CD8-positive, alpha-beta memory T cell (primary cell): ENCODE measurements around the gene PCGF1. TPM values are rescaled to one million over a fixed set of nuclear protein-coding genes. Genes with fewer than 3 reads are reported as not detected.

Source experiments
- CTCF ChIA-PET: fragments of 350-600 bp; sonication (Branson Sonifier 250); formaldehyde crosslinking; loops from one replicate; lab custom pipeline; 2021; ENCODE audit warnings: antibody characterized with exemption; lab: Charles Lee
- POLR2A ChIA-PET: fragments of 350-600 bp; sonication (Branson Sonifier 250); formaldehyde crosslinking; loops from one replicate; lab custom pipeline; 2021; ENCODE audit warnings: antibody characterized with exemption; lab: Charles Lee
- DNase-seq, 5 donors: peaks; one replicate each; pipeline versions ENCODE4 v3.0.0 to v3.0.0-alpha.2; 2020 to 2022; ENCODE audit warnings: mixed read lengths in 1 of 5
- H3K27ac ChIP-seq: one replicate; pipeline ENCODE4 v1.7.0; 2013; ENCODE audit warnings: low read depth, mild to moderate bottlenecking, low read length, moderate library complexity
- H3K27me3 ChIP-seq: 2 replicates; pipeline ENCODE4 v1.7.0; 2013; ENCODE audit warnings: low read length, mild to moderate bottlenecking; ENCODE audit not compliant: insufficient read depth, poor library complexity, severe bottlenecking
- H3K36me3 ChIP-seq: 2 replicates; pipeline ENCODE4 v1.7.0; 2013; ENCODE audit warnings: mild to moderate bottlenecking, low read length, moderate library complexity; ENCODE audit not compliant: insufficient read depth
- H3K4me1 ChIP-seq: 2 replicates; pipeline ENCODE4 v1.7.0; 2013; ENCODE audit warnings: mild to moderate bottlenecking, low read length, moderate library complexity; ENCODE audit not compliant: insufficient read depth
- H3K4me3 ChIP-seq: 2 replicates; pipeline ENCODE4 v1.7.0; 2013; ENCODE audit warnings: mild to moderate bottlenecking, low read length
- H3K9me3 ChIP-seq: 2 replicates; pipeline ENCODE4 v1.7.0; 2013; ENCODE audit warnings: mild to moderate bottlenecking, low read length
- H3K27ac Mint-ChIP-seq, 8 donors: one replicate each; pipeline ENCODE4 v1.8.0; 2020 to 2021; ENCODE audit warnings: mixed read lengths in 8 of 8, mild to moderate bottlenecking in 6 of 8, inconsistent platforms in 3 of 8, moderate library complexity in 3 of 8
- H3K27me3 Mint-ChIP-seq, 2 donors: one replicate each; pipeline ENCODE4 v1.8.0; 2020 to 2021; ENCODE audit warnings: mixed read lengths in 2 of 2, mild to moderate bottlenecking in 1 of 2, moderate library complexity in 1 of 2
- H3K36me3 Mint-ChIP-seq, 3 donors: one replicate each; pipeline ENCODE4 v1.8.0; 2020 to 2021; ENCODE audit warnings: mixed read lengths in 3 of 3, inconsistent platforms in 1 of 3, mild to moderate bottlenecking in 1 of 3
- H3K4me1 Mint-ChIP-seq, 3 donors: one replicate each; pipeline ENCODE4 v1.8.0; 2020 to 2021; ENCODE audit warnings: mixed read lengths in 3 of 3, inconsistent platforms in 1 of 3, mild to moderate bottlenecking in 1 of 3
- H3K4me3 Mint-ChIP-seq, 7 donors: one replicate each; pipeline ENCODE4 v1.8.0; 2020 to 2021; ENCODE audit warnings: mixed read lengths in 7 of 7, mild to moderate bottlenecking in 6 of 7, moderate library complexity in 4 of 7, inconsistent platforms in 2 of 7
- H3K9me3 Mint-ChIP-seq, 5 donors: one replicate each; pipeline ENCODE4 v1.8.0; 2020 to 2022; ENCODE audit warnings: mixed read lengths in 5 of 5, mild to moderate bottlenecking in 3 of 5, moderate library complexity in 2 of 5, inconsistent platforms in 1 of 5
- polyA plus RNA-seq: library from polyadenylated mRNA; unstranded; fragments of 300-500 nt; fragmentation: Illumina TruSeq; gene quantifications from one replicate; pipeline ENCODE4 v1.2.3, GENCODE V29; 2021
- total RNA-seq, 2 experiments: library from RNA; stranded (reverse); gene quantifications; one replicate each; pipeline ENCODE4 v1.2.3, GENCODE V29; 2021

The PCGF1 gene
- total and polyA plus RNA-seq, 3 experiments from 2014 or later: 17.2 to 38.7 (median 29.6) TPM

GRCh38 chr2:74534411-74534810 lies 26.9 kb upstream of the PCGF1 start:
- POLR2A ChIA-PET: no interaction called here
- peak overlapping the region in 1 of 7 donors; percentile 29 for H3K4me3 Mint-ChIP-seq
- Histone ChIP-seq H3K9me3 (no peaks in the 10 kb centered on the region), H3K27ac (no peak overlapping the region), H3K27me3 (peaks cover 4% of the 10 kb centered on the region), H3K36me3 (peaks cover 9% of the 10 kb centered on the region), H3K4me1 (peaks cover 16% of the 10 kb centered on the region), H3K4me3 (no peak overlapping the region)
- peaks cover 0 to 26% (median 0%) of the 10 kb centered on the region in 3 donors for H3K36me3 Mint-ChIP-seq
- DNase-seq: no peak
- peaks cover 18 to 20% (median 20%) of the 10 kb centered on the region in 3 donors for H3K4me1 Mint-ChIP-seq
- H3K27ac Mint-ChIP-seq: peak overlapping the region in 1 of 8 donors; percentile 66
- H3K9me3 Mint-ChIP-seq: no peaks in the 10 kb centered on the region
- CTCF ChIA-PET: no interaction called here
- peaks cover 4 to 25% of the 10 kb centered on the region in 2 donors for H3K27me3 Mint-ChIP-seq

DNA sequence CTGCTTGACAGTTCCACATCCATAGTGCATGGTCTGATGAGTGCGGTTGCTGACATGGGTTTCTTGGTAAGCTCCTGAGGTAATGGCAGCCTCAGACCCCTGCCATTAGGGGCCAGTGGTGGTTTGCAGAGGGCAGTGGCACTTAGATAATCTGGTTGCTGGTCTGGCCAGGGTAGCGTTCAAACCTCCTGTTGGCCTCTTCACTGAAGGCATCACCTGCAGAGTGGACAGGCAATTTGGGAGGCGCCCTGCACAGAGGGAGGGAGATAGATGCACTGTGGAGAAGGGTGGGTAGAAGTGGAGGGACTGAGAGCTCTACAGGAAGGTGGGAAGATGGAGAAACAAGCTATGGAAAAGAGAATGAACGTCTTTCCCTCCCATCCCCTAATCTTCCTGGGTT lies 26.0 kb upstream of the PCGF1 start:
- Mint-ChIP-seq H3K27me3 (peaks cover 0 to 16% of the 10 kb centered on the region in 2 donors), H3K4me3 (no peak overlapping the region), H3K27ac (peak overlapping the region in 1 of 8 donors; percentile 21), H3K36me3 (peaks cover 0 to 33% (median 0%) of the 10 kb centered on the region in 3 donors), H3K4me1 (peaks cover 23 to 28% (median 27%) of the 10 kb centered on the region in 3 donors), H3K9me3 (no peaks in the 10 kb centered on the region)
- H3K4me1 ChIP-seq: peaks cover 24% of the 10 kb centered on the region
- no peak for DNase-seq
- H3K27ac ChIP-seq: no peak overlapping the region
- H3K9me3 ChIP-seq: no peaks in the 10 kb centered on the region
- peaks cover 9% of the 10 kb centered on the region for H3K36me3 ChIP-seq
- ChIA-PET POLR2A (no interaction called here), CTCF (interaction anchor here (5.1 kb wide), 1 partner anchor 50 kb away, joined by 42 read pairs; the partner anchor contains the start of genes CCDC142 and TTC31)
- H3K4me3 ChIP-seq: no peak overlapping the region
- H3K27me3 ChIP-seq: peaks cover 4% of the 10 kb centered on the region

GRCh38 chr2:74532222-74532621 lies 24.7 kb upstream of the PCGF1 start:
- Mint-ChIP-seq H3K4me1 (peaks cover 30 to 40% (median 38%) of the 10 kb centered on the region in 3 donors), H3K27ac (peak overlapping the region in 7 of 8 donors; percentile 34 to 96 (median 70)), H3K9me3 (no peaks in the 10 kb centered on the region), H3K4me3 (peak overlapping the region; percentile 2 to 78 (median 53)), H3K27me3 (peaks cover 0 to 3% of the 10 kb centered on the region in 2 donors), H3K36me3 (peaks cover 3 to 46% (median 5%) of the 10 kb centered on the region in 3 donors)
- peak in 1 of 5 donors; percentile 36 for DNase-seq
- peaks cover 13% of the 10 kb centered on the region for H3K36me3 ChIP-seq
- peaks cover 28% of the 10 kb centered on the region for H3K4me1 ChIP-seq
- POLR2A ChIA-PET: interaction anchor here (0.8 to 1.7 kb wide), 3 partner anchors 49 to 78 kb away, joined by 3 to 5 read pairs (median 3); partner anchors contain the start of gene CCDC142
- no peak overlapping the region for H3K4me3 ChIP-seq
- H3K27ac ChIP-seq: no peak overlapping the region
- peaks cover 4% of the 10 kb centered on the region for H3K27me3 ChIP-seq
- CTCF ChIA-PET: interaction anchor here (0.9 to 5.1 kb wide), 15 partner anchors 19 to 282 kb away, joined by 3 to 42 read pairs (median 4); partner anchors contain the start of genes C2orf81, CCDC142, INO80B and MRPL53
- H3K9me3 ChIP-seq: no peaks in the 10 kb centered on the region

GRCh38 chr2:74531666-74532065 lies 24.2 kb upstream of the PCGF1 start:
- Histone ChIP-seq H3K4me3 (no peak overlapping the region), H3K27ac (no peak overlapping the region), H3K9me3 (no peaks in the 10 kb centered on the region), H3K4me1 (peaks cover 28% of the 10 kb centered on the region), H3K36me3 (peaks cover 18% of the 10 kb centered on the region), H3K27me3 (no peaks in the 10 kb centered on the region)
- Mint-ChIP-seq H3K27ac (peak overlapping the region in 6 of 8 donors; percentile 34 to 96 (median 78)), H3K4me3 (peak overlapping the region in 5 of 7 donors; percentile 26 to 95 (median 64)), H3K9me3 (no peaks in the 10 kb centered on the region), H3K36me3 (peaks cover 8 to 51% (median 10%) of the 10 kb centered on the region in 3 donors), H3K27me3 (peaks cover 0 to 2% of the 10 kb centered on the region in 2 donors), H3K4me1 (peaks cover 30 to 40% (median 38%) of the 10 kb centered on the region in 3 donors)
- ChIA-PET CTCF (interaction anchor here (0.8 to 5.1 kb wide), 16 partner anchors 20 to 282 kb away, joined by 3 to 42 read pairs (median 4); partner anchors contain the start of genes C2orf81, CCDC142, INO80B and MRPL53), POLR2A (interaction anchor here (0.8 to 1.7 kb wide), 4 partner anchors 48 to 77 kb away, joined by 3 to 5 read pairs (median 4); partner anchors contain the start of genes CCDC142 and WBP1)
- no peak for DNase-seq

DNA sequence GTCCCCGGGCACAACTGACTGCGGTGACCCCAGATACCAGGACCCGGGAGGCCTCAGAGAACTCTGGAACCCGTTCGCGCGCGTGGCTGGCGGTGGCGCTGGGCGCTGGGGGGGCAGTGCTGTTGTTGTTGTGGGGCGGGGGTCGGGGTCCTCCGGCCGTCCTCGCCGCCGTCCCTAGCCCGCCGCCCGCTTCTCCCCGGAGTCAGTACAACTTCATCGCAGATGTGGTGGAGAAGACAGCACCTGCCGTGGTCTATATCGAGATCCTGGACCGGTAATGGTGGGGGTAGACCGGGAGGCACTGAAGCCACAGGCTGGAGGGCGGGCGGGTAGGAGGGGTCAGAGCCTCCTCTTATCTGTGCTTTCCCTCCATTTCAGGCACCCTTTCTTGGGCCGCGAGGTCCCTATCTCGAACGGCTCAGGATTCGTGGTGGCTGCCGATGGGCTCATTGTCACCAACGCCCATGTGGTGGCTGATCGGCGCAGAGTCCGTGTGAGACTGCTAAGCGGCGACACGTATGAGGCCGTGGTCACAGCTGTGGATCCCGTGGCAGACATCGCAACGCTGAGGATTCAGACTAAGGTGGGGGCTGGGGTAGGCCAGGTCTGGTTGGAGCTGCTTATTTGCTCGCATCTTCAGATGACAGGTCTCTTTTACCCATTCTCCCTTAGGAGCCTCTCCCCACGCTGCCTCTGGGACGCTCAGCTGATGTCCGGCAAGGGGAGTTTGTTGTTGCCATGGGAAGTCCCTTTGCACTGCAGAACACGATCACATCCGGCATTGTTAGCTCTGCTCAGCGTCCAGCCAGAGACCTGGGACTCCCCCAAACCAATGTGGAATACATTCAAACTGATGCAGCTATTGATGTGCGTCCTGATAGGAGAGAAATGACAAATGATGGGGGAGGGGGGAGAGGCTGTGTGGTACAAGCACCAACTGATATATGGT lies 23.0 kb upstream of the PCGF1 start:
- Mint-ChIP-seq H3K9me3 (no peaks in the 10 kb centered on the region), H3K27me3 (peaks cover 0 to 2% of the 10 kb centered on the region in 2 donors), H3K4me1 (peaks cover 32 to 44% (median 38%) of the 10 kb centered on the region in 3 donors), H3K36me3 (peaks cover 15 to 60% (median 15%) of the 10 kb centered on the region in 3 donors), H3K27ac (peak overlapping the region; percentile 51 to 98 (median 90)), H3K4me3 (peak overlapping the region; percentile 87 to 97 (median 95))
- H3K9me3 ChIP-seq: no peaks in the 10 kb centered on the region
- ChIA-PET POLR2A (interaction anchor here (0.6 to 1.9 kb wide), 10 partner anchors 8 to 352 kb away, joined by 3 to 12 read pairs (median 5); partner anchors contain the start of genes CCDC142, MOB1A, PCGF1 and TTC31), CTCF (interaction anchor here (0.8 to 5.1 kb wide), 7 partner anchors 9 to 352 kb away, joined by 3 to 42 read pairs (median 5); partner anchors contain the start of genes CCDC142, INO80B, MOB1A and PCGF1)
- H3K27ac ChIP-seq: peak overlapping the region; percentile 86
- H3K4me3 ChIP-seq: peak overlapping the region; percentile 94
- DNase-seq: peak; percentile 41 to 79 (median 58)
- H3K27me3 ChIP-seq: no peaks in the 10 kb centered on the region
- peaks cover 28% of the 10 kb centered on the region for H3K4me1 ChIP-seq
- H3K36me3 ChIP-seq: peaks cover 22% of the 10 kb centered on the region

GRCh38 chr2:74529357-74530238 lies 22.1 kb upstream of the PCGF1 start, which contains the start of the genes AUP1 and HTRA2:
Gene AUP1 (minus strand): TSS chr2:74529706. CDS start chr2:74529629, 77 bp downstream.
Gene HTRA2 (plus strand): TSS chr2:74529933. CDS start chr2:74530007, 74 bp downstream.
- H3K4me1 Mint-ChIP-seq: peaks cover 32 to 44% (median 38%) of the 10 kb centered on the region in 3 donors
- CTCF ChIA-PET: interaction anchor here (0.8 to 5.1 kb wide), 8 partner anchors 10 to 351 kb away, joined by 3 to 42 read pairs (median 4); partner anchors contain the start of genes CCDC142, MOB1A and TTC31
- Histone ChIP-seq H3K27ac (peak within 1 kb of the TSS; percentile 86), H3K4me1 (peaks cover 28% of the 10 kb centered on the region), H3K4me3 (peak within 1 kb of the TSS; percentile 94), H3K9me3 (no peaks in the 10 kb centered on the region), H3K36me3 (peaks cover 22% of the 10 kb centered on the region), H3K27me3 (no peaks in the 10 kb centered on the region)
- no peaks in the 10 kb centered on the region for H3K9me3 Mint-ChIP-seq
- POLR2A ChIA-PET: interaction anchor here (0.6 to 1.9 kb wide), 10 partner anchors 17 to 351 kb away, joined by 3 to 12 read pairs (median 4); partner anchors contain the start of genes CCDC142, MOB1A, PCGF1 and TTC31
- H3K27me3 Mint-ChIP-seq: peaks cover 0 to 2% of the 10 kb centered on the region in 2 donors
- DNase-seq: peak; percentile 79 to 89 (median 84)
- H3K27ac Mint-ChIP-seq: peak within 1 kb of the TSS; percentile 51 to 98 (median 95)
- H3K36me3 Mint-ChIP-seq: peaks cover 15 to 60% (median 17%) of the 10 kb centered on the region in 3 donors
- peak within 1 kb of the TSS; percentile 87 to 97 (median 95) for H3K4me3 Mint-ChIP-seq
